Activated T-cell treated with anti-CD3 and anti-CD28 coated beads for 48 hours (primary cell): ENCODE measurements around the gene TRIM60.
"Not testable (repeated sequence)": the region's sequence is repeated elsewhere in the genome, so short reads cannot be mapped to it uniquely, and the experiment has no call there.

ENCODE experiments used
- DNase-seq: peaks from one replicate; pipeline ENCODE4 v3.0.0-alpha.2; 2020; ENCODE audit warnings: low read depth

Gene TRIM60

DNA sequence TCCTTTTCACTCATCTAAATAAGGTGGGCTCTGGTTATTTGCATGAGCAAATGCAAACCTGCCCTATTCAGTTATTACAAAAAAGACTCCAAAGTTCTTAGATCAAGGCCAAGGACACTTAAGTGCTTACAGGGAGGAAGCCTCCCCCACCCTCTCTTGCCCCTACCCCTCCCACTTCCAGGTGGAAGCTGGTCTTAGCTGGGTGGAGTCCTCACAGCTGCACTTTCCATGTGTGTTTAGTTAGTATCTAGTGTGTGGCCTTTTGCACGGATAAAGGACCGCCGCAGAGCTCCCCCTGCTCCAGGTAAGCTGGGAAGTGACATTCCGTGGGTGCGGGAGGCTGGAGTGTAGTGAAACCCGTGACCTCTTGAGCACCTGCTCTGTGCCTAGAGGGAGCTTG lies 21.8 kb downstream of the TRIM60 start, which contains the start of gene TRIM75:
TSS of gene TRIM75 (plus strand) at position 222 of the 400 bp plus-strand sequence. CDS start 5,282 bp downstream, outside the sequence.
- no peak for DNase-seq

DNA sequence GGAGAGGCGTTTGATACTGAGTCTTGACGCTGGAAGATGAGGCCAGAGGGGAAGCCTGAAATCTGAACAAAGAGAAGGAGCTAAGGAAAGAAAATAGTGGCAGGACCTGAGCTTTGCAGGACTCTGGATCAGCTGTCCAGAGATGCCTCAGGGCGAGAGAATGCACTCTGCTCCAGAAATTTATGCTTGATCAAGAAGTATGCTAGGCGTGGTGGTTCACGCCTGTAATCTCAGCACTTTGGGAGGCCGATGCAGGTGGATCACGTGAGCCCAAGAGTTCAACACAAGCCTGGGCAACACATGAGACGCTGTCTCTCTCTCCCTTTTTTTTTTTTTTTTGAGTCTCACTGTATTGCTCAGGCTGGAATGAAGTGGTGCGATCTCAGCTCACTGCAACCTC lies 23.8 kb downstream of the TRIM60 start:
- no peak for DNase-seq

- DNase-seq, result no peak
Measured at GRCh38 chr4:165058666-165059065, 26.9 kb downstream of the TRIM60 start.

- DNase-seq, result no peak
Measured at GRCh38 chr4:165059386-165059785, 27.6 kb downstream of the TRIM60 start.

DNA sequence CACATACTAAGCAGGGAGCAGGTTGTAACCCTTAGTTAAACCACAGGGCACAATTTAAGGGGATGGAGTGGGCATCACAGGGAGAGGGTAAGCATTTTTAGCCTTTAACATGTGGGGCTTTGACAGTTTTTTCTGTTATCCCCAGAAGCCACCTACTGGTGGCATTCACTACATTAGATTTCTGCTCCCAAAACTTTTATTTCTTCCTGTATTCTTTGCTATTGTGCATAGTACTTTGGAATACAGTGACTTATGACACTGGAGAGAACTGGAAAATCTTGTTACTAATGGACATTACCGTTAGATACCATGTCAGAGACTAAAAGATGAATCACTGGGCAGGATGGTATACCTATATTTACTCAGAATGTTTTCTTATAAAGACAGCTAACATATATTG lies 29.1 kb downstream of the TRIM60 start:
- DNase-seq, result no peak

DNA sequence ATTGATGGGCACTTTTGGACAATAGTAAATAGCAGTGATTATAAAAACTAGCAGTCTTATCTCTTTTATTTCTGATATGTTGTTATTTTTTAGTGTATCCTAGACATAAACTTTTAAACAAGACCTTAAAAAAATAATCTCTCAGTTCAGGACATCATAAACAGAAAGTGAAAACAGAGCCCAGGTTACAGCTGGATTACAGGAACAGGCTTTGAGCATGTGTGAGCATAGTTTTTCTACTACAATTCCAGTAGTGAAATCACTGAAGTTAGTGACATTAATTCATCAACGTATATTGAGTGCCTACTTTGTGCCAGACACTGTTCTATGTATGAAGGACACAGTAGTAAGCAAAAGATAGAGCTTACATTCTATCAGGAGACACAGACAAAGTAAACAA lies 38.8 kb downstream of the TRIM60 start:
- DNase-seq, result no peak

- not testable (repeated sequence) for DNase-seq
Measured at GRCh38 chr4:165073346-165073745, 41.5 kb downstream of the TRIM60 start.

- DNase-seq, result no peak
Measured at GRCh38 chr4:165077034-165077578, 45.3 kb downstream of the TRIM60 start.

- DNase-seq, result no peak
Measured at GRCh38 chr4:165079476-165079875, 47.7 kb downstream of the TRIM60 start.

GRCh38 chr4:165084787-165085186 lies 53.0 kb downstream of the TRIM60 start:
- DNase-seq, result not testable (repeated sequence)

GRCh38 chr4:165085946-165086345 lies 54.1 kb downstream of the TRIM60 start:
- DNase-seq, result no peak

DNA sequence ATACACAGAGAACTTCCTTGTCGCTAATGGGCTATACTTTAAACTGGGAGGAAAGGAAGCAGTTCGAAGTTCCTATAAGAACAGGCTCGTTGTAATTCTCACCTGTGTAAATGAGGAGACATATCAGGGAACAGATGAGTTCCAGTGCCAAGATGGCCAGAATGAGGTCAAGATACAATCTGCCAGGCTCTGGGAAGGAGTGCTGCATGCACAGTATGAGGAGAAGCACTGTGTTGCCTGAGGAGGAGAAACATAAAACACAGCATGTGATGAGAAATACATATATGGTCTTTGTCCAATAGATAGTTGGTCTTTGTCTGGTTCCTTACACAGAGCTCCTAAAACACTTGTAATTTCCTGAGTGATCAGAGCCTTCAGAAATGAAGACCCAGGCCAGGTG lies 56.6 kb downstream of the TRIM60 start:
- DNase-seq, result no peak
